Measurements from ENCODE around the gene DLG3. TPM values are rescaled to one million over a fixed set of nuclear protein-coding genes. Genes with fewer than 3 reads are reported as not detected.
A peak's percentile ranks its signal among the peaks of the same experiment; 100 is the strongest.
"Not testable (repeated sequence)": the region's sequence is repeated elsewhere in the genome, so short reads cannot be mapped to it uniquely, and the experiment has no call there.

Gene DLG3
- polyA plus RNA-seq, 3 donors = 38.0 to 41.5 (median 39.3) TPM

GRCh38 chrX:70482300-70482699 is 37.7 kb downstream of the DLG3 start:
- no peak for DNase-seq (ENCODE audit: extremely low read depth in 1 of 11, low read depth in 9 of 11, low spot score in 4 of 11)

GRCh38 chrX:70485466-70485865 is 40.8 kb downstream of the DLG3 start:
- DNase-seq (ENCODE audit: extremely low read depth in 1 of 11, low read depth in 9 of 11, low spot score in 4 of 11) = peak in 2 of 11 donors; percentile 37 to 41

GRCh38 chrX:70488856-70489255 is 44.2 kb downstream of the DLG3 start:
- no peak for DNase-seq (ENCODE audit: extremely low read depth in 1 of 11, low read depth in 9 of 11, low spot score in 4 of 11)

- DNase-seq (ENCODE audit: extremely low read depth in 1 of 11, low read depth in 9 of 11, low spot score in 4 of 11) = no peak
Measured at GRCh38 chrX:70494441-70494840, 49.8 kb downstream of the DLG3 start.

- DNase-seq (ENCODE audit: extremely low read depth in 1 of 11, low read depth in 9 of 11, low spot score in 4 of 11) = no peak
Measured at GRCh38 chrX:70496491-70496890, 51.9 kb downstream of the DLG3 start.

- no peak for DNase-seq (ENCODE audit: extremely low read depth in 1 of 11, low read depth in 9 of 11, low spot score in 4 of 11)
Measured at GRCh38 chrX:70497026-70497425, 52.4 kb downstream of the DLG3 start.

- DNase-seq (ENCODE audit: extremely low read depth in 1 of 11, low read depth in 9 of 11, low spot score in 4 of 11) = no peak
Measured at GRCh38 chrX:70498129-70498528, 53.5 kb downstream of the DLG3 start.

- DNase-seq (ENCODE audit: extremely low read depth in 1 of 11, low read depth in 9 of 11, low spot score in 4 of 11) = no peak
Measured at GRCh38 chrX:70500826-70501225, 56.2 kb downstream of the DLG3 start.

- no peak for DNase-seq (ENCODE audit: extremely low read depth in 1 of 11, low read depth in 9 of 11, low spot score in 4 of 11)
Measured at GRCh38 chrX:70504772-70505450, 60.3 kb downstream of the DLG3 start.

GRCh38 chrX:70505451-70505841 is 60.8 kb downstream of the DLG3 start:
- no peak for DNase-seq (ENCODE audit: extremely low read depth in 1 of 11, low read depth in 9 of 11, low spot score in 4 of 11)

GRCh38 chrX:70508296-70508911 is 63.8 kb downstream of the DLG3 start:
- DNase-seq (ENCODE audit: extremely low read depth in 1 of 11, low read depth in 9 of 11, low spot score in 4 of 11) = no peak

- DNase-seq (ENCODE audit: extremely low read depth in 1 of 11, low read depth in 9 of 11, low spot score in 4 of 11) = no peak
Measured at GRCh38 chrX:70509078-70509477, 64.4 kb downstream of the DLG3 start.

GRCh38 chrX:70515270-70515669 is 70.6 kb downstream of the DLG3 start:
- DNase-seq (ENCODE audit: extremely low read depth in 1 of 11, low read depth in 9 of 11, low spot score in 4 of 11) = not testable (repeated sequence)

- not testable (repeated sequence) for DNase-seq (ENCODE audit: extremely low read depth in 1 of 11, low read depth in 9 of 11, low spot score in 4 of 11)
Measured at GRCh38 chrX:70515692-70516091, 71.1 kb downstream of the DLG3 start.

- no peak for DNase-seq (ENCODE audit: extremely low read depth in 1 of 11, low read depth in 9 of 11, low spot score in 4 of 11)
Measured at GRCh38 chrX:70525733-70526132, 81.1 kb downstream of the DLG3 start.

- no peak for DNase-seq (ENCODE audit: extremely low read depth in 1 of 11, low read depth in 9 of 11, low spot score in 4 of 11)
Measured at GRCh38 chrX:70527053-70527452, 82.4 kb downstream of the DLG3 start.

- DNase-seq (ENCODE audit: extremely low read depth in 1 of 11, low read depth in 9 of 11, low spot score in 4 of 11) = no peak
Measured at GRCh38 chrX:70527610-70528345, 83.1 kb downstream of the DLG3 start.

- no peak for DNase-seq (ENCODE audit: extremely low read depth in 1 of 11, low read depth in 9 of 11, low spot score in 4 of 11)
Measured at GRCh38 chrX:70535198-70535597, 90.6 kb downstream of the DLG3 start.

- DNase-seq (ENCODE audit: extremely low read depth in 1 of 11, low read depth in 9 of 11, low spot score in 4 of 11) = no peak
Measured at GRCh38 chrX:70549429-70549828, 104.8 kb downstream of the DLG3 start.

GRCh38 chrX:70552130-70552704 is 107.6 kb downstream of the DLG3 start:
- DNase-seq (ENCODE audit: extremely low read depth in 1 of 11, low read depth in 9 of 11, low spot score in 4 of 11) = no peak

Measured in renal cortex interstitium (tissue), 11 donors.